ENCODE data around the gene POM121L2. TPM values are rescaled to one million over a fixed set of nuclear protein-coding genes. Genes with fewer than 3 reads are reported as not detected.
A peak's percentile ranks its signal among the peaks of the same experiment; 100 is the strongest.

The POM121L2 gene
- total RNA-seq, 2 experiments from 2014 or later = not detected

- no peak for TF ChIP-seq CTCF (IDR thresholded peaks at IDR 0.05)
- ATAC-seq = no peak
- H3K27me3 Mint-ChIP-seq = peaks cover 63% of the 10 kb centered on the region
- DNase-seq = peak; percentile 59
- intact Hi-C loops (cut with micrococcal nuclease) = no loop called here
- H3K9me3 Mint-ChIP-seq = peaks cover 20% of the 10 kb centered on the region
- H3K4me3 Mint-ChIP-seq = peak overlapping the region; percentile 65
- H3K36me3 Mint-ChIP-seq (ENCODE audit: low read depth) = peaks cover 12% of the 10 kb centered on the region
- H3K4me1 Mint-ChIP-seq (ENCODE audit: low read depth) = peaks cover 5% of the 10 kb centered on the region
- H3K27ac Mint-ChIP-seq = no peak overlapping the region
- CTCF ChIA-PET = no interaction called here
- POLR2A ChIA-PET = no interaction called here
Observed at GRCh38 chr6:27280064-27280539, 32.0 kb downstream of the POM121L2 start.

GRCh38 chr6:27279513-27280063 lies 32.5 kb downstream of the POM121L2 start:
- H3K27me3 Mint-ChIP-seq = peaks cover 61% of the 10 kb centered on the region
- peaks cover 12% of the 10 kb centered on the region for H3K36me3 Mint-ChIP-seq (ENCODE audit: low read depth)
- H3K4me1 Mint-ChIP-seq (ENCODE audit: low read depth) = peaks cover 5% of the 10 kb centered on the region
- peaks cover 17% of the 10 kb centered on the region for H3K9me3 Mint-ChIP-seq
- TF ChIP-seq CTCF (IDR thresholded peaks at IDR 0.05) = no peak
- ATAC-seq (no peak), DNase-seq (no peak)
- POLR2A ChIA-PET = no interaction called here
- H3K27ac Mint-ChIP-seq = no peak overlapping the region
- CTCF ChIA-PET = no interaction called here
- intact Hi-C loops (cut with micrococcal nuclease) = no loop called here
- peak overlapping the region; percentile 65 for H3K4me3 Mint-ChIP-seq

- ChIA-PET POLR2A (no interaction called here), CTCF (interaction anchor here (1.0 to 1.6 kb wide), 3 partner anchors 12 to 87 kb away, joined by 3 to 5 read pairs (median 3); no protein-coding TSS in a partner anchor)
- intact Hi-C loops (cut with micrococcal nuclease) = no loop called here
- Mint-ChIP-seq H3K36me3 (ENCODE audit: low read depth) (no peaks in the 10 kb centered on the region), H3K4me3 (no peak overlapping the region), H3K4me1 (ENCODE audit: low read depth) (peaks cover 3% of the 10 kb centered on the region), H3K9me3 (peaks cover 2% of the 10 kb centered on the region), H3K27me3 (peaks cover 55% of the 10 kb centered on the region), H3K27ac (no peak overlapping the region)
- ATAC-seq (no peak), DNase-seq (peak; percentile 43)
- TF ChIP-seq CTCF (IDR thresholded peaks at IDR 0.05) = no peak
Observed at GRCh38 chr6:27275025-27275956, 36.8 kb downstream of the POM121L2 start.

- TF ChIP-seq CTCF (IDR thresholded peaks at IDR 0.05) = no peak
- ATAC-seq = no peak
- ChIA-PET CTCF (interaction anchor here (1.0 to 1.6 kb wide), 3 partner anchors 23 to 85 kb away, joined by 3 to 5 read pairs (median 3); no protein-coding TSS in a partner anchor), POLR2A (interaction anchor here (0.7 kb wide), 1 partner anchor 73 kb away, joined by 3 read pairs; no protein-coding TSS in a partner anchor)
- Mint-ChIP-seq H3K4me1 (ENCODE audit: low read depth) (no peaks in the 10 kb centered on the region), H3K36me3 (ENCODE audit: low read depth) (no peaks in the 10 kb centered on the region), H3K27ac (no peak overlapping the region), H3K9me3 (no peaks in the 10 kb centered on the region), H3K27me3 (peaks cover 55% of the 10 kb centered on the region), H3K4me3 (no peak overlapping the region)
- intact Hi-C loops (cut with micrococcal nuclease) = no loop called here
- DNase-seq = no peak
Observed at GRCh38 chr6:27273783-27274182, 38.3 kb downstream of the POM121L2 start.

- H3K27ac Mint-ChIP-seq = no peak overlapping the region
- H3K27me3 Mint-ChIP-seq = peaks cover 44% of the 10 kb centered on the region
- H3K4me3 Mint-ChIP-seq = no peak overlapping the region
- no peaks in the 10 kb centered on the region for H3K36me3 Mint-ChIP-seq (ENCODE audit: low read depth)
- CTCF ChIA-PET = no interaction called here
- no peaks in the 10 kb centered on the region for H3K4me1 Mint-ChIP-seq (ENCODE audit: low read depth)
- DNase-seq (no peak), ATAC-seq (no peak)
- TF ChIP-seq CTCF (IDR thresholded peaks at IDR 0.05) = no peak
- POLR2A ChIA-PET = no interaction called here
- no peaks in the 10 kb centered on the region for H3K9me3 Mint-ChIP-seq
- intact Hi-C loops (cut with micrococcal nuclease) = no loop called here
Observed at GRCh38 chr6:27268803-27269202, 43.3 kb downstream of the POM121L2 start.
